GM12892 (cell line): ENCODE data around the gene TRABD2B.

Source experiments
- DNase-seq: peaks from one replicate; pipeline ENCODE4 v3.0.0; 2011; ENCODE audit not compliant: insufficient read length
- FAIRE-seq: peaks from 2 replicates; lab custom pipeline; 2011; peaks lifted over from hg19 to GRCh38; lab: Jason Lieb, UNC
- POLR2A ChIP-seq: IDR thresholded peaks from 2 replicates; pipeline ENCODE4 v1.6.1; 2011; ENCODE audit warnings: low read depth, low read length, control low read depth
- POLR2AphosphoS5 ChIP-seq: IDR thresholded peaks from 2 replicates; pipeline ENCODE4 v1.6.1; 2011; ENCODE audit warnings: low read depth, low read length, control low read depth
- TAF1 ChIP-seq: IDR thresholded peaks from 2 replicates; pipeline ENCODE4 v1.6.1; 2011; ENCODE audit warnings: low read depth, mild to moderate bottlenecking, control low read depth, low read length, borderline replicate concordance

Gene TRABD2B

GRCh38 chr1:47872886-47873285 lies 124.3 kb downstream of the TRABD2B start:
- FAIRE-seq, result no peak
- no peak for DNase-seq
- TF ChIP-seq POLR2A, result no peak
- no peak for TF ChIP-seq POLR2AphosphoS5

DNA sequence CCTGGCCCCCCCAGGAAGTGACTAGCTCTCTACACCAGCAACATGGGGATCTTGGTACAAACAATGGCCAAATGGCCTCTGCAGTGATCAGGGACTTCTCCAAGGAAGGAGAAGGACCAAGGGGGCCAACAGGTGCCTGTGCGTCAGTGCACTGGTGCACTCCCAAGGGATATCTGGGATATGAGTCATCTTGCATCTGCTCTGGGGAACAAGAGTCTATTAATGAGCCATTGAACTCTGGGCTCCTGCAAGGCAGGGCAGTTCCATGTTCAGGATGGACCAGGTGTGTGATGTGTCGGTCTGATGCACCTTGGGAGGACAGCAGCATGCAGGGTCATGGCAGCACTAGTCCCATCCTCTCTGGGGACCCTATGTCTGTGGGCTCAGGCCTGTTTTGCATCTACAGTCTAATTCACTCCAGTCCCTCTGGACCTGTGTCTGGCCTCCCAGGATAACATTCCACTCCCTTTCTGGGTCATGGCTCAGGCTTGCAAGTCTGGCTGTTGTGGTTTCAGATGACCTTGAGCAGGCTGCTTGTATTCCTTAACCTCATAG lies 125.3 kb downstream of the TRABD2B start:
- FAIRE-seq (no peak), DNase-seq (no peak)
- TF ChIP-seq POLR2AphosphoS5 (no peak), TAF1 (no peak), POLR2A (no peak)

DNA sequence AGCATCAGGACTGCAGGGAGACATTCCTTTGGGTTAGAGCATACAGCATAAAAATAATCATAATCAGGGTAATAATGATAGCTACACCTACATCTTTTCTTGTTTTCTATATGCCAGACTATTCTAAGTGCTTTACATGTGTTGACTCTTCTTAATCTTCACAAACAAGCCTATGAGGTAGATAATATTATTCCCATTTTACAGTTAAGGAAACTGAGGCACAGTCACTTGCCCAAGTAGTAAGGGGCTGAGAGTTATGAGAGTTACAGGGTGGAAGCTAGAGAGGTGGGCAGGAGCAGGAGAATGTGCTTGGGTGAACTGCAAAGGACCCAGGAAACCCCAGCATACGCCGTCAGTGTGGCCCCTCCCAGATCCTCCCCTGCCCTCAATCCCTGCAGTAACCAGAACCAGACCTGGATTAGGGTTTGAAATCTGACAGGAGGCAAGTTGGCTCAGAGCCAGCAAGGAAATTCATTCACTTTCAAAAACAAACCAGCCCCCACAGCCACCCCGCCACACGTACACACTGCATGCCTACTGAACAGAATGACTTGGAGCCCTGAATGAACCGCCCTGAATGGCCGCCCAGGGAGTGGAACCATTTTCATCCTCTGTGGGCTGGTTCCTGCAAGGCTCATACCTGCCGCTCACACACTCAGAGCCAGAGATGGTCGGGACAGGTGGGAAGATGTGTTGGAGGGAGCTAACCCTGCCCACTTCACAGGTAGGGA lies 126.1 kb downstream of the TRABD2B start:
- TF ChIP-seq POLR2AphosphoS5 (no peak), TAF1 (no peak), POLR2A (no peak)
- DNase-seq (no peak), FAIRE-seq (no peak)

DNA sequence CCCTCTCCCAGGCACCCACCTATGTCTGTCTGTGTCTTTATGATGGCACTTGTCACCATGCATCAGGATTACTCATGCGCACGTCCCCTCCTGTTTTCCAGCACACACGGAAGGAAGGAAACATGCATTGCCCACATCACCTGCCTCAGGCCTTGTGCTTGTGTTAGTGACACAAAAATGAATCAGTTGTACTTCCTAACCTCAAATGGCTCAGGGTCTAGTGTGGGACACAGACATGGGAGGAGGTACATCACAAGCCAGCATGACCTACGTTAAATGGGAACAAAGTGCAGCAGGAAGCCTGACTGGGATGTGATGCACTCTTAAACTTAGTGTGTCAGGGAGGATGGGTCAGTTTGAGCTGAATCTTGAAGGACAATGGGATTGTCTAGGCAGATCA lies 126.7 kb downstream of the TRABD2B start:
- FAIRE-seq, result no peak
- TF ChIP-seq TAF1 (no peak), POLR2AphosphoS5 (no peak), POLR2A (no peak)
- no peak for DNase-seq

DNA sequence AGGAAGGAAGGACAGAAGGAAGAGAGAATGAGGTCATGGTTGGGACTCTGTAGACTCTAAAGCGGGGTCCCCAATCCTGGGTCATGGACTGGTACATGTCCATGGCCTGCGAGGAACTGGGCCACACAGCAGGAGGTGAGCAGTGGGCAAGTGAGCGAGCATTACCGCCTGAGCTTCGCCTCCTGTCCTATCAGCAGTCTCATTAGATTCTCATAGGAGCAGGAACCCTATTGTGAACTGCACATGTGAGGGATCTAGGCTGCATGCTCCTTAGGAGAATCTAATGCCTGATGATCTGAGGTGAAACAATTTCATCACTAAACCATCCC lies 128.9 kb downstream of the TRABD2B start:
- DNase-seq, result no peak
- no peak for FAIRE-seq
- TF ChIP-seq POLR2A (no peak), POLR2AphosphoS5 (no peak), TAF1 (no peak)

- DNase-seq, result no peak
- TF ChIP-seq POLR2AphosphoS5, result no peak
- no peak for TF ChIP-seq TAF1
- no peak for TF ChIP-seq POLR2A
- no peak for FAIRE-seq
These were observed 129.5 kb downstream of the TRABD2B start for GRCh38 chr1:47867438-47868347.

GRCh38 chr1:47866601-47867437 lies 130.4 kb downstream of the TRABD2B start:
- DNase-seq (no peak), FAIRE-seq (no peak)
- TF ChIP-seq POLR2A, result no peak
- TF ChIP-seq TAF1, result no peak
- TF ChIP-seq POLR2AphosphoS5, result no peak

GRCh38 chr1:47865881-47866535 lies 131.2 kb downstream of the TRABD2B start:
- no peak for DNase-seq
- FAIRE-seq, result no peak
- TF ChIP-seq POLR2A, result no peak
- TF ChIP-seq TAF1, result no peak
- TF ChIP-seq POLR2AphosphoS5, result no peak

- FAIRE-seq (no peak), DNase-seq (no peak)
- TF ChIP-seq POLR2AphosphoS5, result no peak
- TF ChIP-seq POLR2A, result no peak
- TF ChIP-seq TAF1, result no peak
These were observed 138.0 kb downstream of the TRABD2B start for GRCh38 chr1:47859092-47859743.

GRCh38 chr1:47856996-47857395 lies 140.2 kb downstream of the TRABD2B start:
- no peak for FAIRE-seq
- DNase-seq, result no peak
- no peak for TF ChIP-seq POLR2A
- TF ChIP-seq TAF1, result no peak

- no peak for TF ChIP-seq POLR2AphosphoS5
- TF ChIP-seq TAF1, result no peak
- no peak for TF ChIP-seq POLR2A
- FAIRE-seq (no peak), DNase-seq (no peak)
These were observed 142.0 kb downstream of the TRABD2B start for GRCh38 chr1:47855230-47855629.
